K562 (cell line): Measurements from ENCODE around the gene TDRKH. TPM values are rescaled to one million over a fixed set of nuclear protein-coding genes. Genes with fewer than 3 reads are reported as not detected.

Experiments used
- ATAC-seq: fragments of 200-7000 bp; cut with Tn5 transposase; 3 replicates; pipeline ENCODE4 v1.9.1; 2020; ENCODE audit warnings: moderate library complexity
- BruUV-seq: library from RNA; stranded (reverse); fragments of 400-500 nt; replicated peaks from 2 replicates; lab custom pipeline; 2021; lab: Mats Ljungman, UMichigan
- CTCF ChIA-PET: fragments of 300-600 bp; formaldehyde crosslinking; extraction: SDS; loops from one replicate; lab custom pipeline; 2021; ENCODE audit warnings: low intra/inter-chr PET ratio; lab: Yijun Ruan, JAX
- POLR2A ChIA-PET: fragments of 300-600, 350-650 bp; sonication (Branson Sonifier 250); formaldehyde crosslinking; extraction: SDS; loops from one replicate; lab custom pipeline; 2021; ENCODE audit warnings: antibody characterized with exemption, inconsistent platforms; lab: Yijun Ruan, JAX
- DNase-seq, 4 experiments: peaks; one replicate each; pipeline versions ENCODE4 v3.0.0 to v3.0.0-alpha.2; 2011 to 2018; ENCODE audit warnings: low spot score in 3 of 4, mixed read lengths in 3 of 4; ENCODE audit errors: extremely low read depth in 1 of 4
- FAIRE-seq: peaks from 2 replicates; lab custom pipeline; 2011; peaks lifted over from hg19 to GRCh38; lab: Jason Lieb, UNC
- H2AFZ ChIP-seq: 2 replicates; pipeline ENCODE4 v1.6.0; 2011; ENCODE audit warnings: low read depth, low read length, control low read depth, inconsistent platforms
- H3K27ac ChIP-seq: fragments of 200-600 bp; 3 replicates; pipeline ENCODE4 v1.8.0; 2011; ENCODE audit warnings: low read depth, mild to moderate bottlenecking, control low read depth, inconsistent platforms, low read length, moderate library complexity, mixed read lengths; ENCODE audit errors: extremely low read depth
- H3K27me3 ChIP-seq, 2 experiments: fragments of 300-600 bp in 1 of 2; 2 replicates in 1 of 2; 3 replicates in 1 of 2; pipeline versions ENCODE4 v1.6.0 to v1.8.0; 2011; ENCODE audit warnings: inconsistent platforms in 2 of 2, low read length in 2 of 2, mild to moderate bottlenecking in 1 of 2, mixed read lengths in 1 of 2, moderate library complexity in 1 of 2; ENCODE audit not compliant: control insufficient read depth in 2 of 2, insufficient read depth in 2 of 2
- H3K36me3 ChIP-seq: fragments of 300-600 bp; 3 replicates; pipeline ENCODE4 v1.8.0; 2011; ENCODE audit warnings: mild to moderate bottlenecking, low read length, inconsistent platforms; ENCODE audit not compliant: control insufficient read depth, insufficient read depth
- H3K4me1 ChIP-seq, 2 experiments: fragments of 200-600 bp in 1 of 2; replicated peaks in 1 of 2; 2 replicates in 1 of 2; 3 replicates in 1 of 2; pipeline versions ENCODE4 v1.5.1 to v1.8.0; 2011; ENCODE audit warnings: inconsistent platforms in 2 of 2, low read length in 2 of 2, mild to moderate bottlenecking in 1 of 2, mixed read lengths in 1 of 2, moderate library complexity in 1 of 2; ENCODE audit not compliant: control insufficient read depth in 2 of 2, insufficient read depth in 2 of 2
- H3K4me2 ChIP-seq: 2 replicates; pipeline ENCODE4 v1.6.1; 2011; ENCODE audit warnings: low read length, control low read depth, inconsistent platforms, mixed read lengths; ENCODE audit not compliant: insufficient read depth
- H3K4me3 ChIP-seq: fragments of 200-600 bp; sonication (generic), shearing (Covaris generic); 2 replicates; pipeline ENCODE4 v1.5.1; 2016; ENCODE audit warnings: control low read depth, inconsistent platforms
- H3K79me2 ChIP-seq: fragments of 200-600 bp; 3 replicates; pipeline ENCODE4 v1.8.0; 2011; ENCODE audit warnings: low read length, inconsistent platforms; ENCODE audit not compliant: control insufficient read depth, insufficient read depth
- H3K9ac ChIP-seq, 2 experiments: 2 replicates each; pipeline versions ENCODE4 v1.6.0 to v1.6.1; 2011; ENCODE audit warnings: low read depth in 2 of 2, low read length in 2 of 2, control low read depth in 1 of 2, inconsistent platforms in 1 of 2, mild to moderate bottlenecking in 1 of 2, mixed read lengths in 1 of 2; ENCODE audit not compliant: insufficient read depth in 1 of 2
- H3K9me1 ChIP-seq: one replicate; pipeline ENCODE4 v1.6.0; 2011; ENCODE audit warnings: inconsistent platforms, mild to moderate bottlenecking, low read length, moderate library complexity; ENCODE audit not compliant: control insufficient read depth, insufficient read depth
- H3K9me3 ChIP-seq: replicated peaks from 2 replicates; pipeline ENCODE4 v1.5.1; 2011; ENCODE audit warnings: low read depth, low read length, inconsistent platforms; ENCODE audit not compliant: control insufficient read depth, insufficient read depth
- H4K20me1 ChIP-seq: replicated peaks from 2 replicates; pipeline ENCODE4 v1.6.1; 2011; ENCODE audit warnings: low read length, inconsistent platforms, mixed read lengths; ENCODE audit not compliant: control insufficient read depth, insufficient read depth
- ATF3 ChIP-seq, 2 experiments: fragments of 450-650 bp in 1 of 2; sonication (generic) in 1 of 2; formaldehyde crosslinking in 1 of 2; IDR thresholded peaks in 1 of 2; conservative IDR thresholded peaks in 1 of 2; 2 replicates each; pipeline versions ENCODE4 v1.6.1 to v1.8.1; 2016 to 2023; ENCODE audit warnings: mild to moderate bottlenecking in 2 of 2, moderate library complexity in 2 of 2, inconsistent platforms in 1 of 2, missing genetic modification reagents in 1 of 2
- ATF7 ChIP-seq: fragments of 450-650 bp; IDR thresholded peaks from 2 replicates; pipeline ENCODE4 v1.7.1; 2014; ENCODE audit warnings: mild to moderate bottlenecking, moderate library complexity
- GTF2F1 ChIP-seq: IDR thresholded peaks from 2 replicates; pipeline ENCODE4 v1.6.1; 2011; ENCODE audit warnings: low read depth, low read length, improper control_type of control experiment
- HINFP ChIP-seq: fragments of 450-650 bp; conservative IDR thresholded peaks from 2 replicates; pipeline ENCODE4 v1.6.1; 2016; ENCODE audit warnings: missing genetic modification characterization, low read depth, mild to moderate bottlenecking, control low read depth, missing compliant biosample characterization
- HLTF ChIP-seq: fragments of 450-650 bp; IDR thresholded peaks from 2 replicates; pipeline ENCODE4 v1.6.1; 2016
- JUND ChIP-seq, 2 experiments: IDR thresholded peaks; 2 replicates in 1 of 2; 3 replicates in 1 of 2; pipeline ENCODE4 v1.6.1; 2011; ENCODE audit warnings: borderline replicate concordance in 2 of 2, low read depth in 2 of 2, low read length in 2 of 2, improper control_type of control experiment in 1 of 2, missing biosample characterization in 1 of 2, missing genetic modification characterization in 1 of 2, missing genetic modification reagents in 1 of 2
- NCOA1 ChIP-seq: fragments of 450-650 bp; IDR thresholded peaks from 2 replicates; pipeline ENCODE4 v1.6.1; 2016; ENCODE audit warnings: low read depth
- RAD51 ChIP-seq: fragments of 450-650 bp; IDR thresholded peaks from 2 replicates; pipeline ENCODE4 v1.7.1; 2016; ENCODE audit warnings: low read depth, mild to moderate bottlenecking, borderline replicate concordance
- SMARCB1 ChIP-seq: IDR thresholded peaks from 2 replicates; pipeline ENCODE4 v1.6.1; 2011; ENCODE audit warnings: improper control_type of control experiment, low read depth; ENCODE audit not compliant: insufficient read length
- THRAP3 ChIP-seq: fragments of 450-650 bp; IDR thresholded peaks from 2 replicates; pipeline ENCODE4 v1.6.1; 2016; ENCODE audit warnings: mild to moderate bottlenecking, inconsistent platforms, borderline replicate concordance
- TSC22D4 ChIP-seq: fragments of 450-650 bp; IDR thresholded peaks from 2 replicates; pipeline ENCODE4 v1.6.1; 2016; ENCODE audit warnings: missing genetic modification characterization, missing biosample characterization, control low read depth
- ZFX ChIP-seq: sonication (generic); formaldehyde crosslinking; IDR thresholded peaks from 2 replicates; pipeline ENCODE4 v1.8.0; 2022; ENCODE audit warnings: mild to moderate bottlenecking, missing genetic modification reagents, moderate library complexity
- ZNF12 ChIP-seq: sonication (generic); formaldehyde crosslinking; IDR thresholded peaks from 2 replicates; pipeline ENCODE4 v1.4.0; 2020; ENCODE audit warnings: mild to moderate bottlenecking, missing genetic modification reagents
- ZNF408 ChIP-seq: fragments of 250-450 bp; sonication (Bioruptor Pico); IDR thresholded peaks from 2 replicates; pipeline ENCODE4 v1.4.0; 2020; ENCODE audit warnings: low read depth, mild to moderate bottlenecking, moderate library complexity
- ZNF511 ChIP-seq: sonication (generic); formaldehyde crosslinking; IDR thresholded peaks from 2 replicates; pipeline ENCODE4 v1.8.0; 2022; ENCODE audit warnings: mild to moderate bottlenecking, missing genetic modification reagents
- ZNF586 ChIP-seq: fragments of 450-650 bp; formaldehyde crosslinking; conservative IDR thresholded peaks from 2 replicates; pipeline ENCODE4 v1.4.0; 2020; ENCODE audit warnings: mild to moderate bottlenecking, moderate library complexity
- ZNF780A ChIP-seq: fragments of 250-450 bp; sonication (Bioruptor Pico); IDR thresholded peaks from 2 replicates; pipeline ENCODE4 v1.5.0; 2021; ENCODE audit warnings: mild to moderate bottlenecking
- WGBS: fragments of 100-300 bp; shearing (Covaris generic); methylation state at CpG from one replicate; pipeline ENCODE4 v1.1.6; 2016; ENCODE audit warnings: low coverage, mixed read lengths; ENCODE audit not compliant: insufficient coverage; ENCODE audit errors: missing lambda C conversion rate; 5-methylcytosine and 5-hydroxymethylcytosine counted together
- in situ Hi-C: fragments of 300-500 bp; cut with MboI; formaldehyde crosslinking; loops from 4 replicates; pipeline ENCODE4 v1.15.0; 2018; ENCODE audit warnings: inconsistent platforms, mixed read lengths
- intact Hi-C: fragments of 100-400 bp; cut with micrococcal nuclease; formaldehyde crosslinking; loops from 2 replicates; pipeline ENCODE4 v1.14.2; 2022
- polyA plus RNA-seq, 8 experiments: library from polyadenylated mRNA; depleted of rRNA in 4 of 8; stranded (reverse) in 5 of 8; unstranded in 3 of 8; fragments of >200 nt; fragmentation: Nextera tagmentation in 2 of 8; fragmentation: Illumina TruSeq in 1 of 8; extraction: Ambion mirVana in 2 of 8; extraction: Trizol in 1 of 8; gene quantifications; 2 replicates each; pipeline versions ENCODE4 v1.2.1 to v1.2.3, GENCODE V29; 2011 to 2014; ENCODE audit warnings: inconsistent platforms in 1 of 8, missing spikeins in 1 of 8
- total RNA-seq, 7 experiments: library from RNA; depleted of rRNA in 6 of 7; stranded (reverse); fragments of >200 nt in 6 of 7; fragmentation: Illumina TruSeq in 2 of 7; extraction: Trizol in 2 of 7; gene quantifications; 2 replicates each; pipeline versions ENCODE4 v1.2.1 to v1.2.3, GENCODE V29; 2011 to 2021; ENCODE audit warnings: low replicate concordance in 1 of 7

The TDRKH gene
- total and polyA plus RNA-seq, 9 of the 15 experiments (the other 6 are each of a cell fraction or from before 2014, with no cell fraction given) = 4.3 to 21.3 (median 8.4) TPM

GRCh38 chr1:151762941-151763921 is 27.1 kb downstream of the TDRKH start, which contains the start of gene MRPL9:
TSS of gene MRPL9 (minus strand) at chr1:151763496. CDS start at chr1:151763479, 17 bp downstream.
- CTCF ChIA-PET = no interaction called here
- TF ChIP-seq ZFX (CRISPR knock-in tag) (peak; percentile 91), HINFP (tag) (no peak), ATF7 (peak; percentile 68), ZNF12 (peak; percentile 61), ZNF408 (CRISPR knock-in tag) (no peak), JUND (IDR thresholded peaks at IDR 0.05; ENCODE audit: borderline replicate concordance, low read depth, low read length) (0 out of 2 replicates have a peak, but pooled peaks have one; percentile 43), JUND (tag; IDR thresholded peaks at IDR 0.05; ENCODE audit: borderline replicate concordance, low read depth, low read length) (no peak; the same call in 2 of the 3 replicates), RAD51 (no peak), ZNF780A (CRISPR knock-in tag) (no peak), THRAP3 (no peak), ATF3 (IDR thresholded peaks at IDR 0.05) (peak; percentile 40; the same call in 1 of the 2 replicates), ATF3 (CRISPR knock-in tag; conservative IDR thresholded peaks at IDR 0.05) (no peak), TSC22D4 (tag) (no peak), GTF2F1 (no peak), SMARCB1 (no peak), ZNF586 (CRISPR knock-in tag) (no peak), NCOA1 (no peak), ZNF511 (CRISPR knock-in tag) (peak; percentile 70; the same call in 1 of the 2 replicates), HLTF (0 out of 2 replicates have a peak, but pooled peaks have one; percentile 25)

More at GRCh38 chr1:151762941-151763921, 27.1 kb downstream of the TDRKH start, which contains the start of gene MRPL9:
- Histone ChIP-seq H2AFZ (peak within 1 kb of the TSS; percentile 97), H3K9ac (peak within 1 kb of the TSS; percentile 94 to 96), H3K9me1 (no peaks in the 10 kb centered on the region), H3K27ac (peak within 1 kb of the TSS; percentile 88), H3K36me3 (peaks cover 36% of the 10 kb centered on the region; the same call in 2 of the 3 replicates), H3K27me3 (no peaks in the 10 kb centered on the region), H3K4me1 (peaks cover 3 to 8% of the 10 kb centered on the region in 2 experiments; a peak in 2 of 5 replicates), H3K4me2 (peak within 1 kb of the TSS; percentile 93), H4K20me1 (no peaks in the 10 kb centered on the region), H3K79me2 (peaks cover 23% of the 10 kb centered on the region; the same call in 2 of the 3 replicates), H3K9me3 (no peaks in the 10 kb centered on the region), H3K4me3 (peak within 1 kb of the TSS; percentile 95)
- FAIRE-seq (peak; percentile 80), DNase-seq (peak; percentile 88 to 92 (median 91)), ATAC-seq (peak; percentile 99)
- intact Hi-C loops = no loop called here
- POLR2A ChIA-PET = interaction anchor here (0.5 to 2.9 kb wide), 17 partner anchors 9 to 739 kb away, joined by 3 to 13 read pairs (median 3); partner anchors contain the start of genes CELF3 and TUFT1
- in situ Hi-C loops = no loop called here
- TSS peak; percentile 98 for BruUV-seq
- WGBS = 1% methylated on average over 67 of the region's 68 CpGs
